GM12872 (cell line): ENCODE results near the gene TKT.

Source experiments
- TF ChIP-seq, protein P1 (sequence below): IDR thresholded peaks from 3 replicates; pipeline ENCODE4 v1.5.1; 2011; ENCODE audit warnings: low read depth, mild to moderate bottlenecking, low read length, moderate library complexity; ENCODE audit not compliant: insufficient read depth

Gene TKT

GRCh38 chr3:53269888-53270880, 14.4 kb upstream of the TKT start:
- TF ChIP-seq, protein P1, sequence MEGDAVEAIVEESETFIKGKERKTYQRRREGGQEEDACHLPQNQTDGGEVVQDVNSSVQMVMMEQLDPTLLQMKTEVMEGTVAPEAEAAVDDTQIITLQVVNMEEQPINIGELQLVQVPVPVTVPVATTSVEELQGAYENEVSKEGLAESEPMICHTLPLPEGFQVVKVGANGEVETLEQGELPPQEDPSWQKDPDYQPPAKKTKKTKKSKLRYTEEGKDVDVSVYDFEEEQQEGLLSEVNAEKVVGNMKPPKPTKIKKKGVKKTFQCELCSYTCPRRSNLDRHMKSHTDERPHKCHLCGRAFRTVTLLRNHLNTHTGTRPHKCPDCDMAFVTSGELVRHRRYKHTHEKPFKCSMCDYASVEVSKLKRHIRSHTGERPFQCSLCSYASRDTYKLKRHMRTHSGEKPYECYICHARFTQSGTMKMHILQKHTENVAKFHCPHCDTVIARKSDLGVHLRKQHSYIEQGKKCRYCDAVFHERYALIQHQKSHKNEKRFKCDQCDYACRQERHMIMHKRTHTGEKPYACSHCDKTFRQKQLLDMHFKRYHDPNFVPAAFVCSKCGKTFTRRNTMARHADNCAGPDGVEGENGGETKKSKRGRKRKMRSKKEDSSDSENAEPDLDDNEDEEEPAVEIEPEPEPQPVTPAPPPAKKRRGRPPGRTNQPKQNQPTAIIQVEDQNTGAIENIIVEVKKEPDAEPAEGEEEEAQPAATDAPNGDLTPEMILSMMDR: no peak

DNA sequence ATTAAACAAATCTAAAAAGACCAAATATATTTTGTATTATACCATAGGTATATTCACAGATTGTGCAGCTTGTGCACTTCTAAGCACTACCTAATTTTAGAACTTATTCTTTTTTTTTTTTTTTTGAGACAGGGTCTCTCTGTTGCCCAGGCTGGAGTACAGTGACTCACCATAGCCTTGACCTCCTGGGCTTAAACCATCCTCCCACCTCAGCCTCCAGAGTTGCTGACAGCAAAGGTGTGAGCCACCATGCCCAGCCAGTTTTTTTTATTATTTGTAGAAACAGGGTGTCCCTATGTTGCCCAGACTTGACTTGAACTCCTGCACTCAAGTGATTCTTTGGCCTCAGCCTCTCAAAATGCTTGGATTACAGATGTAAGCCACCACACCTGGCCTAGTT, 11.9 kb upstream of the TKT start:
- TF ChIP-seq, protein P1: no peak

DNA sequence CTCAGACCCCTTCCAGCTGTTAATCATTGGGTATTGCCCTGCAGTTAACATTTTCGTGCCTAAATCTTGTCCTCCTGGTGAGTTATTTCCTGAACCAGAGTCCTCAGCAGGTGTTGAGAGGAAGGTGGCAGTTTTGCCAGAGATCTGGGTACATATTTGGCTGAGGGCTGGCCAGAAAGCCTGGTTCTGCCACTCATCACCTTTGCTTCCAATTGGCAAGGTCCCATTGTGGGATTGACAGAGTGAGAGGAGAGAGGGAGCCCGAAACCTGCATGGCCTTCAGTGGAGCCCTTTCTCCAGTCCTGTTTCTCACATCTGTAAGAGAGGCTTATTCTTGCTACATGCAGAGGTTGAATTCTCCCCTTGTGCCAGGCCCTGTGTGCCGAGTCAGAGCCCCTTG, 8.9 kb upstream of the TKT start:
- TF ChIP-seq, protein P1: no peak

DNA sequence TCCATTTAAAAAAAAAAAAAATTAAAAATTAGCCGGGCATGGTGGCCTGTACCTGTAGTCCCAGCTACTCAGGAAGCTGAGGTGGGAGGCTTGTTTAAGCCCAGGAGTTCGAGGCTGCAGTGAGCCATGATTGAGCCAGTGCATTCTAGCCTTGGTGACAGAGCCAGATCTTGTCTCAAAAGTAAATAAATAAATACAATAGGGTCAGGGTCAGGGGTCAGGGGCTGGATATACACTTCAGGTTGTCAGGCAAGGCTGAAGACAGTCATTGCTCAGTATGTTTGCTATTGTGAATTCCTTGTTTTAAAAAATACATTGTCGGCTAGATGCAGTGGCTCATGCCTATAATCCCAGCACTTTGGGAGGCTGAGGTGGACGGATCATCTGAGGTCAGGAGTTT, 8.1 kb upstream of the TKT start:
- TF ChIP-seq, protein P1: no peak

- TF ChIP-seq, protein P1: no peak
Measured at GRCh38 chr3:53261712-53262111, 5.9 kb upstream of the TKT start.

GRCh38 chr3:53260286-53260785, 4.5 kb upstream of the TKT start:
- TF ChIP-seq, protein P1: no peak

DNA sequence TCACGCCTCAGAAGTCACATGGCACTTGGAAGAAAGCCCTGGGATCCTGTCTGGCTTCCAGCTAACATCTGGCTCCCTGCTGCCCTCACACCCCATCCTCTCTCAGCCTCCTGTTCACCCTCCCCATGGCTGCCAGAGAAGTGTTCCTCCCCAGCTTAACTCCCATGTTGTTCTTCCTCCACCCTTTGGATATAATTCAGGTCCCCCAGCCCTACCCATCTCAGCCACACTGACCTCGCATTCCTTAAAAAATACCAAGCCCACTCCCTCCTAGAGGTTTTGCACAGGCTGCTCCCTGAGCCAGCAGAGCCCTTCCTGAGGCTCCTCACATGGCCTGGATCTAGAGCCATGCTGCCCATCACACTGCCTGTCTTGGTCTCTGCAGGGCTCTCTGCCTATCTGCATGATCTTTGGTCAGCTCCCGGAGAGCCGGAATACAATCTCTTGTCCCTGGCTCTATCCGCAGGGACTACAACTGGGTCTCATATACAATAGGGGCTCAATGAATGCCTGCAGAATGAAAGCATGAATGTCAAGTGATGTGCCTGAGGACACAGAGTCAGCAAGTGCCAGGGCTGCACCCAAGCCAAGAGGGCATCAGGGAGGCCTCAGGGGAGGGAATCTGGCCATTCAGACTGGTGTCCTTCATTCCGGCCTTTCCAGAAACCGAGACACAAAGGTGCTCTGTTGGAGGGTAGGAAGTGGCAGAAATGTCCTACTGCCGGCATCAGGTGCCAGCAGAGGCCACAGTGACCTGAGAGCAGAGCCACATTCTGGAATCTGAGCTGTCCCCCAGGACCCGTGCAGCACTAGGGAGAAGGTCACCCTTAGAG, 3.8 kb upstream of the TKT start:
- TF ChIP-seq, protein P1: no peak
